ENCODE data around the gene LDLRAP1.

- no peak for TF ChIP-seq CTCF (IDR thresholded peaks at IDR 0.05; ENCODE audit: insufficient read depth, low read length)
- no peak for TF ChIP-seq REST (IDR thresholded peaks at IDR 0.05; ENCODE audit: insufficient replicate concordance, low read depth)
- TF ChIP-seq POLR2AphosphoS5 (IDR thresholded peaks at IDR 0.05; ENCODE audit: low read depth) = no peak
- no peak for TF ChIP-seq SPI1 (IDR thresholded peaks at IDR 0.05; ENCODE audit: borderline replicate concordance, low read depth)
- no peak for TF ChIP-seq GABPA (IDR thresholded peaks at IDR 0.05; ENCODE audit: low read depth)
Observed at GRCh38 chr1:25612421-25612820, 69.0 kb downstream of the LDLRAP1 start.

All from HL-60 (cell line).